RCC 7860 (cell line): Measurements from ENCODE around the gene CD2AP.

ENCODE experiments used
- DNase-seq: peaks from one replicate; pipeline ENCODE4 v3.0.0-alpha.2; 2015; ENCODE audit warnings: low spot score
- FAIRE-seq: peaks from 2 replicates; lab custom pipeline; 2012; peaks lifted over from hg19 to GRCh38; lab: Jason Lieb, UNC

The CD2AP gene

GRCh38 chr6:47672816-47673215, 195.2 kb downstream of the CD2AP start:
- no peak for FAIRE-seq
- DNase-seq: no peak

- FAIRE-seq (no peak), DNase-seq (no peak)
Observed at GRCh38 chr6:47674673-47675072, 197.1 kb downstream of the CD2AP start.
